Keratinocyte (primary cell): ENCODE results near the gene PLPP4.

Experiments
- EZH2 ChIP-seq: IDR thresholded peaks from one replicate; pipeline ENCODE4 v1.6.1; 2012; ENCODE audit warnings: inconsistent platforms, mild to moderate bottlenecking, low read length, moderate library complexity
- TF ChIP-seq, protein P1 (sequence below), 3 experiments: IDR thresholded peaks in 1 of 3; conservative IDR thresholded peaks in 1 of 3; optimal IDR thresholded peaks in 1 of 3; 2 replicates in 2 of 3; 3 replicates in 1 of 3; pipeline versions ENCODE3 to v1.5.1; 2011; ENCODE audit warnings: low read length in 3 of 3, mild to moderate bottlenecking in 3 of 3, moderate library complexity in 2 of 3, control low read depth in 1 of 3, inconsistent platforms in 1 of 3; ENCODE audit not compliant: insufficient read depth in 2 of 3; ENCODE audit errors: extremely low read depth in 1 of 3

DNA sequence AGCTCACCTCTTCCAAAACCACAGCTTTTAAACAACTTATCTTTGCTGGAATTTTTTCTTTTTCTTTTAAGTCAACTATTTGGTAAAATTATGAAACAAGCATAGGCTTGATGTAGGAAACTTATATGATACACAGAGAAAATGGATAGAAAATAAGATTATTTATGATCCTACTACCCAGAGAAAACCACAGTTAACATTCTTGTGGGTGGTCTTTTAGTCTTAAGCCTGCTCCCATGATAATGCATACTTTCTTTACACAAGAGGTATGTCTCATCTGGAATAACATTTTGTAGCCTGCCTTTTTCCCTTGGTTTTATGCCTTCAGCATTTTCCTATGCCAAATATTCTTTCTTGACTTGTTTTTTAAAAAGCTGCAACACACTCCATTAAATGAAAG, 21.4 kb downstream of the PLPP4 start:
- TF ChIP-seq, protein P1, sequence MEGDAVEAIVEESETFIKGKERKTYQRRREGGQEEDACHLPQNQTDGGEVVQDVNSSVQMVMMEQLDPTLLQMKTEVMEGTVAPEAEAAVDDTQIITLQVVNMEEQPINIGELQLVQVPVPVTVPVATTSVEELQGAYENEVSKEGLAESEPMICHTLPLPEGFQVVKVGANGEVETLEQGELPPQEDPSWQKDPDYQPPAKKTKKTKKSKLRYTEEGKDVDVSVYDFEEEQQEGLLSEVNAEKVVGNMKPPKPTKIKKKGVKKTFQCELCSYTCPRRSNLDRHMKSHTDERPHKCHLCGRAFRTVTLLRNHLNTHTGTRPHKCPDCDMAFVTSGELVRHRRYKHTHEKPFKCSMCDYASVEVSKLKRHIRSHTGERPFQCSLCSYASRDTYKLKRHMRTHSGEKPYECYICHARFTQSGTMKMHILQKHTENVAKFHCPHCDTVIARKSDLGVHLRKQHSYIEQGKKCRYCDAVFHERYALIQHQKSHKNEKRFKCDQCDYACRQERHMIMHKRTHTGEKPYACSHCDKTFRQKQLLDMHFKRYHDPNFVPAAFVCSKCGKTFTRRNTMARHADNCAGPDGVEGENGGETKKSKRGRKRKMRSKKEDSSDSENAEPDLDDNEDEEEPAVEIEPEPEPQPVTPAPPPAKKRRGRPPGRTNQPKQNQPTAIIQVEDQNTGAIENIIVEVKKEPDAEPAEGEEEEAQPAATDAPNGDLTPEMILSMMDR (optimal IDR thresholded peaks at IDR 0.05 in 1 of 3, IDR thresholded peaks at IDR 0.05 in 1 of 3, conservative IDR thresholded peaks at IDR 0.05 in 1 of 3; ENCODE audit: extremely low read depth in 1 of 3, insufficient read depth in 2 of 3, low read length in 3 of 3): no peak
- no peak for TF ChIP-seq EZH2
